Stomach (tissue), 4 donors: ENCODE data around the gene UST.

Experiments
- EP300 ChIP-seq: sonication (generic); formaldehyde crosslinking; IDR thresholded peaks from one replicate; pipeline ENCODE4 v1.6.1; 2017; ENCODE audit warnings: antibody characterized with exemption
- POLR2AphosphoS5 ChIP-seq, 3 donors: sonication (generic); formaldehyde crosslinking; IDR thresholded peaks; one replicate each; pipeline ENCODE4 v1.6.1; 2016; ENCODE audit warnings: antibody characterized with exemption in 3 of 3

GRCh38 chr6:148814082-148814790, 67.4 kb downstream of the UST start:
- TF ChIP-seq POLR2AphosphoS5 (IDR thresholded peaks at IDR 0.05) (no peak), EP300 (no peak)
